Esophagus muscularis mucosa (tissue), 3 donors: ENCODE measurements around the gene ADCY10.

Experiments used
- EP300 ChIP-seq: sonication (generic); formaldehyde crosslinking; IDR thresholded peaks from one replicate; pipeline ENCODE4 v1.6.1; 2017; ENCODE audit warnings: antibody characterized with exemption
- TF ChIP-seq, protein P1 (sequence below), 3 experiments: fragments of 200-600 bp in 2 of 3; fragments of 450-650 bp in 1 of 3; sonication (generic) in 2 of 3; IDR thresholded peaks; one replicate each; pipeline ENCODE4 v1.5.1; 2017 to 2019; ENCODE audit warnings: antibody characterized with exemption in 3 of 3, mild to moderate bottlenecking in 2 of 3, moderate library complexity in 1 of 3

GRCh38 chr1:167933788-167934187, 19.9 kb upstream of the ADCY10 start:
- TF ChIP-seq, protein P1, sequence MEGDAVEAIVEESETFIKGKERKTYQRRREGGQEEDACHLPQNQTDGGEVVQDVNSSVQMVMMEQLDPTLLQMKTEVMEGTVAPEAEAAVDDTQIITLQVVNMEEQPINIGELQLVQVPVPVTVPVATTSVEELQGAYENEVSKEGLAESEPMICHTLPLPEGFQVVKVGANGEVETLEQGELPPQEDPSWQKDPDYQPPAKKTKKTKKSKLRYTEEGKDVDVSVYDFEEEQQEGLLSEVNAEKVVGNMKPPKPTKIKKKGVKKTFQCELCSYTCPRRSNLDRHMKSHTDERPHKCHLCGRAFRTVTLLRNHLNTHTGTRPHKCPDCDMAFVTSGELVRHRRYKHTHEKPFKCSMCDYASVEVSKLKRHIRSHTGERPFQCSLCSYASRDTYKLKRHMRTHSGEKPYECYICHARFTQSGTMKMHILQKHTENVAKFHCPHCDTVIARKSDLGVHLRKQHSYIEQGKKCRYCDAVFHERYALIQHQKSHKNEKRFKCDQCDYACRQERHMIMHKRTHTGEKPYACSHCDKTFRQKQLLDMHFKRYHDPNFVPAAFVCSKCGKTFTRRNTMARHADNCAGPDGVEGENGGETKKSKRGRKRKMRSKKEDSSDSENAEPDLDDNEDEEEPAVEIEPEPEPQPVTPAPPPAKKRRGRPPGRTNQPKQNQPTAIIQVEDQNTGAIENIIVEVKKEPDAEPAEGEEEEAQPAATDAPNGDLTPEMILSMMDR (IDR thresholded peaks at IDR 0.05): no peak
- TF ChIP-seq EP300: no peak
